H9 (cell line): ENCODE results near the gene RAB3C. TPM values are rescaled to one million over a fixed set of nuclear protein-coding genes. Genes with fewer than 3 reads are reported as not detected.

Source experiments
- DNase-seq: peaks from one replicate; pipeline ENCODE4 v3.0.0-alpha.2; 2017
- H2AFZ ChIP-seq: one replicate; pipeline ENCODE4 v1.6.1; 2013; ENCODE audit warnings: mild to moderate bottlenecking, low read length, control low read depth, moderate library complexity
- H2AK5ac ChIP-seq: 2 replicates; pipeline ENCODE4 v1.6.1; 2013; ENCODE audit warnings: low read length, control low read depth, mixed read lengths; ENCODE audit not compliant: insufficient read length
- H2BK120ac ChIP-seq: one replicate; pipeline ENCODE4 v1.6.1; 2013; ENCODE audit warnings: low read depth, mild to moderate bottlenecking, low read length, control low read depth, inconsistent platforms; ENCODE audit not compliant: poor library complexity, severe bottlenecking
- H2BK12ac ChIP-seq: 2 replicates; pipeline ENCODE4 v1.6.1; 2013; ENCODE audit warnings: low read length, control low read depth, mixed read lengths, low read depth; ENCODE audit not compliant: insufficient read length
- H2BK15ac ChIP-seq: 2 replicates; pipeline ENCODE4 v1.6.1; 2013; ENCODE audit warnings: low read depth, low read length, control low read depth
- H2BK20ac ChIP-seq: one replicate; pipeline ENCODE4 v1.6.1; 2013; ENCODE audit warnings: low read depth, mild to moderate bottlenecking, low read length, control low read depth, inconsistent platforms; ENCODE audit not compliant: poor library complexity, severe bottlenecking
- H2BK5ac ChIP-seq: 2 replicates; pipeline ENCODE4 v1.6.1; 2013; ENCODE audit warnings: low read length, control low read depth, mixed read lengths; ENCODE audit not compliant: insufficient read length
- H3K14ac ChIP-seq: 2 replicates; pipeline ENCODE4 v1.6.1; 2013; ENCODE audit warnings: low read length, control low read depth; ENCODE audit not compliant: insufficient read depth
- H3K18ac ChIP-seq: 2 replicates; pipeline ENCODE4 v1.6.1; 2013; ENCODE audit warnings: low read depth, mild to moderate bottlenecking, mixed read lengths, low read length, control low read depth; ENCODE audit not compliant: insufficient read length
- H3K23ac ChIP-seq: 2 replicates; pipeline ENCODE4 v1.6.1; 2013; ENCODE audit warnings: low read length, control low read depth, mixed read lengths, low read depth; ENCODE audit not compliant: insufficient read length
- H3K23me2 ChIP-seq: 2 replicates; pipeline ENCODE4 v1.6.1; 2013; ENCODE audit warnings: low read depth, mild to moderate bottlenecking, mixed read lengths, low read length, control low read depth; ENCODE audit not compliant: insufficient read length, poor library complexity, severe bottlenecking
- H3K27ac ChIP-seq: 2 replicates; pipeline ENCODE4 v1.5.1; 2013; ENCODE audit warnings: low read length, control low read depth, mixed read lengths, low read depth; ENCODE audit not compliant: insufficient read length
- H3K27me3 ChIP-seq: 2 replicates; pipeline ENCODE4 v1.6.1; 2013; ENCODE audit warnings: low read length, control low read depth, inconsistent platforms; ENCODE audit not compliant: insufficient read depth
- H3K4ac ChIP-seq: 2 replicates; pipeline ENCODE4 v1.6.1; 2013; ENCODE audit warnings: low read depth, mild to moderate bottlenecking, control low read depth, inconsistent platforms, low read length, moderate library complexity
- H3K4me1 ChIP-seq: 2 replicates; pipeline ENCODE4 v1.6.1; 2013; ENCODE audit warnings: low read length, control low read depth, inconsistent platforms; ENCODE audit not compliant: insufficient read depth
- H3K4me2 ChIP-seq: 2 replicates; pipeline ENCODE4 v1.6.1; 2013; ENCODE audit warnings: low read length, control low read depth, mixed read lengths; ENCODE audit not compliant: insufficient read length, insufficient read depth
- H3K56ac ChIP-seq: 2 replicates; pipeline ENCODE4 v1.6.1; 2013; ENCODE audit warnings: low read depth, mild to moderate bottlenecking, mixed read lengths, low read length, control low read depth; ENCODE audit not compliant: insufficient read length
- H3K79me1 ChIP-seq: 2 replicates; pipeline ENCODE4 v1.6.1; 2013; ENCODE audit warnings: low read depth, mild to moderate bottlenecking, moderate library complexity, low read length, control low read depth, inconsistent platforms; ENCODE audit not compliant: insufficient read depth, poor library complexity, severe bottlenecking
- H3K79me2 ChIP-seq: 2 replicates; pipeline ENCODE4 v1.6.1; 2013; ENCODE audit warnings: low read length, control low read depth, inconsistent platforms; ENCODE audit not compliant: insufficient read depth
- H3K9ac ChIP-seq: 2 replicates; pipeline ENCODE4 v1.6.1; 2013; ENCODE audit warnings: low read length, control low read depth, mixed read lengths; ENCODE audit not compliant: insufficient read length; ENCODE audit errors: extremely low read depth
- H3K9me3 ChIP-seq: one replicate; pipeline ENCODE4 v1.6.1; 2013; ENCODE audit warnings: low read depth, low read length, inconsistent platforms; ENCODE audit not compliant: control insufficient read depth
- H3T11ph ChIP-seq: one replicate; pipeline ENCODE4 v1.6.1; 2013; ENCODE audit warnings: mild to moderate bottlenecking, low read length, control low read depth, inconsistent platforms
- H4K20me1 ChIP-seq: one replicate; pipeline ENCODE4 v1.6.1; 2013; ENCODE audit not compliant: control insufficient read depth, insufficient read length, insufficient read depth
- H4K5ac ChIP-seq: 2 replicates; pipeline ENCODE4 v1.6.1; 2013; ENCODE audit warnings: low read depth, mild to moderate bottlenecking, mixed read lengths, low read length, control low read depth; ENCODE audit not compliant: insufficient read length
- H4K8ac ChIP-seq: replicated peaks from 2 replicates; pipeline ENCODE4 v1.6.1; 2013; ENCODE audit warnings: low read length, control low read depth, mixed read lengths, low read depth; ENCODE audit not compliant: insufficient read length
- H4K91ac ChIP-seq: 2 replicates; pipeline ENCODE4 v1.6.1; 2013; ENCODE audit warnings: low read depth, mild to moderate bottlenecking, moderate library complexity, mixed read lengths, low read length, control low read depth; ENCODE audit not compliant: insufficient read length
- H3K27ac Mint-ChIP-seq, 3 experiments: 2 replicates in 2 of 3; 3 replicates in 1 of 3; pipeline ENCODE4 v1.8.0; 2020 to 2021; ENCODE audit warnings: mixed read lengths in 3 of 3, mild to moderate bottlenecking in 1 of 3, moderate library complexity in 1 of 3
- H3K27me3 Mint-ChIP-seq: 2 replicates; pipeline ENCODE4 v1.8.0; 2021; ENCODE audit warnings: low read depth, mild to moderate bottlenecking, moderate library complexity, mixed read lengths
- H3K36me3 Mint-ChIP-seq, 3 experiments: 2 replicates in 2 of 3; 3 replicates in 1 of 3; pipeline ENCODE4 v1.8.0; 2020 to 2021; ENCODE audit warnings: low read depth in 3 of 3, mixed read lengths in 3 of 3; ENCODE audit not compliant: insufficient read depth in 1 of 3
- H3K4me1 Mint-ChIP-seq, 2 experiments: 2 replicates each; pipeline ENCODE4 v1.8.0; 2020; ENCODE audit warnings: mixed read lengths in 2 of 2
- H3K4me3 Mint-ChIP-seq, 2 experiments: 2 replicates in 1 of 2; 3 replicates in 1 of 2; pipeline ENCODE4 v1.8.0; 2020 to 2021; ENCODE audit warnings: mild to moderate bottlenecking in 2 of 2, mixed read lengths in 2 of 2, moderate library complexity in 1 of 2
- H3K9me3 Mint-ChIP-seq, 2 experiments: 2 replicates in 1 of 2; 3 replicates in 1 of 2; pipeline ENCODE4 v1.8.0; 2020; ENCODE audit warnings: mild to moderate bottlenecking in 2 of 2, mixed read lengths in 2 of 2, moderate library complexity in 1 of 2
- WGBS: extraction: QIAGEN DNeasy Blood & Tissue Kit; methylation state at CpG from one replicate; pipeline ENCODE4 v1.1.7; 2013; ENCODE audit warnings: missing lambda C conversion rate, low lambda C conversion rate, mixed read lengths; ENCODE audit not compliant: insufficient read length; ENCODE audit errors: extremely low coverage; 5-methylcytosine and 5-hydroxymethylcytosine counted together
- total RNA-seq: library from RNA; stranded (reverse); gene quantifications from 2 replicates; pipeline ENCODE4 v1.2.1, GENCODE V29; 2021
- TF ChIP-seq, protein P1 (sequence below): fragments of 200-600 bp; sonication (generic); conservative IDR thresholded peaks from 3 replicates; pipeline ENCODE4 v1.8.0; 2021; ENCODE audit warnings: antibody characterized with exemption, mild to moderate bottlenecking

RAB3C gene
- total RNA-seq, 1 experiment from 2014 or later = 16.3 TPM

DNA sequence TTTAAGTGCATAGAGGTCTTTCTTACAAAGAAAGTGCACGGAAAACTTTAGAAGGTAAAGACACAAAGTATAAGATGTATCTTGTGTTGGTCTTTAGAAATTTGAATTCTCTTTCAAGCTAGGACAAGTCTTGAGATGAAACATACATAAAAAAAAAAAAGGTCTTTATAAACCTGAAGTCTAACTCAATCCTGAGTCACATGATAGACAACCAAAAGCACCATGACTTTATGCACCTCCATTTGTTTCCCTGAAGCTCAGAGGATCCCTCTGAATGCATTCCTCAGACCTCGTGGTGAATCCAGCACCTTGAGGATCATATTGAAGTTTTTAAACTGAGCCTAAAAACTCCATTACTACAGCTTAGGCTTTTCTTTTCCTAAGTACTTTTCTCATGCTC is 91.8 kb downstream of the RAB3C start:
- Histone ChIP-seq H2BK5ac (no peak overlapping the region), H2AK5ac (no peak overlapping the region), H4K8ac (no peak overlapping the region), H3K79me2 (no peaks in the 10 kb centered on the region), H3K4me2 (no peak overlapping the region), H2BK20ac (no peak overlapping the region), H3K9me3 (no peaks in the 10 kb centered on the region), H3K27ac (no peak overlapping the region), H3K56ac (no peak overlapping the region), H3K14ac (no peak overlapping the region), H4K5ac (no peak overlapping the region), H3K4ac (no peak overlapping the region), H3K23me2 (no peaks in the 10 kb centered on the region), H2AFZ (no peak overlapping the region), H3K4me1 (no peaks in the 10 kb centered on the region; the same call in 1 of the 2 replicates), H3K79me1 (no peaks in the 10 kb centered on the region), H3T11ph (no peak overlapping the region), H2BK120ac (no peak overlapping the region), H3K27me3 (no peaks in the 10 kb centered on the region), H3K18ac (no peak overlapping the region), H4K20me1 (no peaks in the 10 kb centered on the region), H2BK12ac (no peak overlapping the region), H3K9ac (no peak overlapping the region), H2BK15ac (no peak overlapping the region), H3K23ac (no peak overlapping the region), H4K91ac (no peak overlapping the region)
- WGBS = no CpG with 5 or more reads among the region's 2 CpGs
- H3K27ac Mint-ChIP-seq = no peak overlapping the region
- DNase-seq = no peak
- H3K9me3 Mint-ChIP-seq = no peaks in the 10 kb centered on the region
- H3K27me3 Mint-ChIP-seq = no peaks in the 10 kb centered on the region
- H3K4me1 Mint-ChIP-seq = 0 out of 4 replicates have a peak, but pooled peaks cover 0 to 3% of the 10 kb centered on the region in 2 experiments
- H3K4me3 Mint-ChIP-seq = no peak overlapping the region
- H3K36me3 Mint-ChIP-seq = no peaks in the 10 kb centered on the region; a peak in 1 of 7 replicates
- TF ChIP-seq, protein P1, sequence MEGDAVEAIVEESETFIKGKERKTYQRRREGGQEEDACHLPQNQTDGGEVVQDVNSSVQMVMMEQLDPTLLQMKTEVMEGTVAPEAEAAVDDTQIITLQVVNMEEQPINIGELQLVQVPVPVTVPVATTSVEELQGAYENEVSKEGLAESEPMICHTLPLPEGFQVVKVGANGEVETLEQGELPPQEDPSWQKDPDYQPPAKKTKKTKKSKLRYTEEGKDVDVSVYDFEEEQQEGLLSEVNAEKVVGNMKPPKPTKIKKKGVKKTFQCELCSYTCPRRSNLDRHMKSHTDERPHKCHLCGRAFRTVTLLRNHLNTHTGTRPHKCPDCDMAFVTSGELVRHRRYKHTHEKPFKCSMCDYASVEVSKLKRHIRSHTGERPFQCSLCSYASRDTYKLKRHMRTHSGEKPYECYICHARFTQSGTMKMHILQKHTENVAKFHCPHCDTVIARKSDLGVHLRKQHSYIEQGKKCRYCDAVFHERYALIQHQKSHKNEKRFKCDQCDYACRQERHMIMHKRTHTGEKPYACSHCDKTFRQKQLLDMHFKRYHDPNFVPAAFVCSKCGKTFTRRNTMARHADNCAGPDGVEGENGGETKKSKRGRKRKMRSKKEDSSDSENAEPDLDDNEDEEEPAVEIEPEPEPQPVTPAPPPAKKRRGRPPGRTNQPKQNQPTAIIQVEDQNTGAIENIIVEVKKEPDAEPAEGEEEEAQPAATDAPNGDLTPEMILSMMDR = no peak
